ENCODE results near the gene CLEC16A. TPM values are rescaled to one million over a fixed set of nuclear protein-coding genes. Genes with fewer than 3 reads are reported as not detected.

CLEC16A gene
- total and polyA plus RNA-seq, 9 of the 15 experiments (the other 6 are each of a cell fraction or from before 2014, with no cell fraction given) = 1.00 to 22.3 (median 10.0) TPM

DNA sequence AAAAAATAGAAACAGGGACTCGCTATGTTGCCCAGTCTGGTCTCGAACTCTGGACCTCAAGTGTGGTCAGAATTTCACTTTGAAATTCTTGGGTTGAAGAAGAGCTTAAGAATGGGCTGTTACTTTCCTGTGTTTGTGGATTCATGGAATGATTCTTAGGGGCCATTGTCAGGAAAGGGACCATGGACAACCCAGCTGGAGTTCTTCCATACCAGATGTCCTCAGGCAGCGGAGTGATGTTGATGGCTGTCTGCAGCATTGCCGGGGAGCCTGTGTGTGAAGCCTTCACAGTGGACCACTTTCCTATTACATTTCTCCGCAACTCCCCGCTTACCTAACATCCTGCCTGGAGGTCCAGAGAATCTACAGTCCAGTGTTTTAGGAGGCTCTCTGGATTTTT lies 145.9 kb downstream of the CLEC16A start:
- ChIA-PET POLR2A (interaction anchor here (0.9 to 1.0 kb wide), 2 partner anchors 14 to 166 kb away, joined by 3 to 5 read pairs; partner anchors contain the start of gene SOCS1), CTCF (ENCODE audit: low intra/inter-chr PET ratio) (no interaction called here)
- BruUV-seq (replicated peaks) = no TSS peak
- 95% methylated on average over 6 of the region's 6 CpGs for WGBS (ENCODE audit: insufficient coverage, low coverage, missing lambda C conversion rate)
- Histone ChIP-seq H4K20me1 (replicated peaks; ENCODE audit: control insufficient read depth, insufficient read depth, low read length) (peaks cover 15% of the 10 kb centered on the region; the same call in 1 of the 2 replicates), H3K9ac (ENCODE audit: insufficient read depth in 1 of 2, low read depth in 2 of 2, low read length in 2 of 2) (no peak overlapping the region), H3K4me1 (replicated peaks in 1 of 2; ENCODE audit: control insufficient read depth in 2 of 2, insufficient read depth in 2 of 2, low read length in 2 of 2) (peaks cover 42 to 43% of the 10 kb centered on the region in 2 experiments), H3K4me3 (no peak overlapping the region), H3K79me2 (ENCODE audit: control insufficient read depth, insufficient read depth, low read length) (no peaks in the 10 kb centered on the region), H3K27me3 (ENCODE audit: control insufficient read depth in 2 of 2, insufficient read depth in 2 of 2, low read length in 2 of 2) (no peaks in the 10 kb centered on the region), H2AFZ (ENCODE audit: low read depth, low read length) (no peak overlapping the region), H3K9me1 (ENCODE audit: control insufficient read depth, insufficient read depth, low read length) (no peaks in the 10 kb centered on the region), H3K9me3 (replicated peaks; ENCODE audit: control insufficient read depth, insufficient read depth, low read depth, low read length) (no peaks in the 10 kb centered on the region), H3K27ac (ENCODE audit: extremely low read depth, low read depth, low read length) (no peak overlapping the region), H3K4me2 (ENCODE audit: insufficient read depth, low read length) (no peak overlapping the region), H3K36me3 (ENCODE audit: control insufficient read depth, insufficient read depth, low read length) (peaks cover 9% of the 10 kb centered on the region; the same call in 2 of the 3 replicates)
- in situ Hi-C loops (cut with MboI) = no loop called here
- intact Hi-C loops (cut with micrococcal nuclease) = no loop called here
- DNase-seq (ENCODE audit: extremely low read depth in 1 of 4, low spot score in 3 of 4) = no peak
- no peak for TF ChIP-seq TEAD2 (tag; IDR thresholded peaks at IDR 0.05)
- TF ChIP-seq NCOA1 (IDR thresholded peaks at IDR 0.05; ENCODE audit: low read depth) = no peak
- TF ChIP-seq ZBTB17 (CRISPR knock-in tag; IDR thresholded peaks at IDR 0.05) = no peak
- TF ChIP-seq CCNT2 (IDR thresholded peaks at IDR 0.05; ENCODE audit: borderline replicate concordance, extremely low read depth, insufficient read length, low read depth, low read length) = no peak
- TF ChIP-seq, protein P1, sequence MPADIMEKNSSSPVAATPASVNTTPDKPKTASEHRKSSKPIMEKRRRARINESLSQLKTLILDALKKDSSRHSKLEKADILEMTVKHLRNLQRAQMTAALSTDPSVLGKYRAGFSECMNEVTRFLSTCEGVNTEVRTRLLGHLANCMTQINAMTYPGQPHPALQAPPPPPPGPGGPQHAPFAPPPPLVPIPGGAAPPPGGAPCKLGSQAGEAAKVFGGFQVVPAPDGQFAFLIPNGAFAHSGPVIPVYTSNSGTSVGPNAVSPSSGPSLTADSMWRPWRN (IDR thresholded peaks at IDR 0.05; ENCODE audit: low read depth) = no peak
- no peak for TF ChIP-seq DNMT1 (IDR thresholded peaks at IDR 0.05)
- TF ChIP-seq, protein P2, sequence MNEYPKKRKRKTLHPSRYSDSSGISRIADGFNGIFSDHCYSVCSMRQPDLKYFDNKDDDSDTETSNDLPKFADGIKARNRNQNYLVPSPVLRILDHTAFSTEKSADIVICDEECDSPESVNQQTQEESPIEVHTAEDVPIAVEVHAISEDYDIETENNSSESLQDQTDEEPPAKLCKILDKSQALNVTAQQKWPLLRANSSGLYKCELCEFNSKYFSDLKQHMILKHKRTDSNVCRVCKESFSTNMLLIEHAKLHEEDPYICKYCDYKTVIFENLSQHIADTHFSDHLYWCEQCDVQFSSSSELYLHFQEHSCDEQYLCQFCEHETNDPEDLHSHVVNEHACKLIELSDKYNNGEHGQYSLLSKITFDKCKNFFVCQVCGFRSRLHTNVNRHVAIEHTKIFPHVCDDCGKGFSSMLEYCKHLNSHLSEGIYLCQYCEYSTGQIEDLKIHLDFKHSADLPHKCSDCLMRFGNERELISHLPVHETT (CRISPR knock-in tag; conservative IDR thresholded peaks at IDR 0.05 in 1 of 2, IDR thresholded peaks at IDR 0.05 in 1 of 2) = no peak
- TF ChIP-seq CBX3 (IDR thresholded peaks at IDR 0.05; ENCODE audit: borderline replicate concordance in 1 of 2, low read length in 2 of 2) = no peak
- TF ChIP-seq MTA3 (IDR thresholded peaks at IDR 0.05; ENCODE audit: borderline replicate concordance) = no peak
- no peak for TF ChIP-seq RNF2 (IDR thresholded peaks at IDR 0.05)
- no peak for TF ChIP-seq POLR2G (IDR thresholded peaks at IDR 0.05; ENCODE audit: low read depth, low read length)
- no peak for TF ChIP-seq DDX20 (tag; IDR thresholded peaks at IDR 0.05; ENCODE audit: low read depth)
- no peak for TF ChIP-seq RBM22 (IDR thresholded peaks at IDR 0.05; ENCODE audit: low read depth, low read length, poor library complexity, severe bottlenecking)
- TF ChIP-seq, protein P3, sequence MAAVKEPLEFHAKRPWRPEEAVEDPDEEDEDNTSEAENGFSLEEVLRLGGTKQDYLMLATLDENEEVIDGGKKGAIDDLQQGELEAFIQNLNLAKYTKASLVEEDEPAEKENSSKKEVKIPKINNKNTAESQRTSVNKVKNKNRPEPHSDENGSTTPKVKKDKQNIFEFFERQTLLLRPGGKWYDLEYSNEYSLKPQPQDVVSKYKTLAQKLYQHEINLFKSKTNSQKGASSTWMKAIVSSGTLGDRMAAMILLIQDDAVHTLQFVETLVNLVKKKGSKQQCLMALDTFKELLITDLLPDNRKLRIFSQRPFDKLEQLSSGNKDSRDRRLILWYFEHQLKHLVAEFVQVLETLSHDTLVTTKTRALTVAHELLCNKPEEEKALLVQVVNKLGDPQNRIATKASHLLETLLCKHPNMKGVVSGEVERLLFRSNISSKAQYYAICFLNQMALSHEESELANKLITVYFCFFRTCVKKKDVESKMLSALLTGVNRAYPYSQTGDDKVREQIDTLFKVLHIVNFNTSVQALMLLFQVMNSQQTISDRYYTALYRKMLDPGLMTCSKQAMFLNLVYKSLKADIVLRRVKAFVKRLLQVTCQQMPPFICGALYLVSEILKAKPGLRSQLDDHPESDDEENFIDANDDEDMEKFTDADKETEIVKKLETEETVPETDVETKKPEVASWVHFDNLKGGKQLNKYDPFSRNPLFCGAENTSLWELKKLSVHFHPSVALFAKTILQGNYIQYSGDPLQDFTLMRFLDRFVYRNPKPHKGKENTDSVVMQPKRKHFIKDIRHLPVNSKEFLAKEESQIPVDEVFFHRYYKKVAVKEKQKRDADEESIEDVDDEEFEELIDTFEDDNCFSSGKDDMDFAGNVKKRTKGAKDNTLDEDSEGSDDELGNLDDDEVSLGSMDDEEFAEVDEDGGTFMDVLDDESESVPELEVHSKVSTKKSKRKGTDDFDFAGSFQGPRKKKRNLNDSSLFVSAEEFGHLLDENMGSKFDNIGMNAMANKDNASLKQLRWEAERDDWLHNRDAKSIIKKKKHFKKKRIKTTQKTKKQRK (IDR thresholded peaks at IDR 0.05; ENCODE audit: borderline replicate concordance, low read depth, low read length) = no peak
- no peak for TF ChIP-seq ZSCAN29 (IDR thresholded peaks at IDR 0.05)
- no peak for TF ChIP-seq PML (IDR thresholded peaks at IDR 0.05; ENCODE audit: low read length)
- TF ChIP-seq FOXK2 (conservative IDR thresholded peaks at IDR 0.05 in 1 of 2, IDR thresholded peaks at IDR 0.05 in 1 of 2; ENCODE audit: low read depth in 2 of 2) = no peak
- no peak for TF ChIP-seq OTX1 (CRISPR knock-in tag; IDR thresholded peaks at IDR 0.05)
- no peak for TF ChIP-seq SETDB1 (IDR thresholded peaks at IDR 0.05; ENCODE audit: low read length)
- FAIRE-seq = no peak
- ATAC-seq = no peak

Data from K562 (cell line).